Measurements from ENCODE around the gene RLN1.

- TF ChIP-seq CTCF (IDR thresholded peaks at IDR 0.05) (no peak), POLR2A (IDR thresholded peaks at IDR 0.05) (no peak)
Measured at GRCh38 chr9:5326893-5327548, 12.7 kb downstream of the RLN1 start.

Measured in right lobe of liver (tissue), 4 donors.